Measurements from ENCODE around the gene MAST3.
"Not testable (repeated sequence)": the region's sequence is repeated elsewhere in the genome, so short reads cannot be mapped to it uniquely, and the experiment has no call there.

MAST3 gene

DNA sequence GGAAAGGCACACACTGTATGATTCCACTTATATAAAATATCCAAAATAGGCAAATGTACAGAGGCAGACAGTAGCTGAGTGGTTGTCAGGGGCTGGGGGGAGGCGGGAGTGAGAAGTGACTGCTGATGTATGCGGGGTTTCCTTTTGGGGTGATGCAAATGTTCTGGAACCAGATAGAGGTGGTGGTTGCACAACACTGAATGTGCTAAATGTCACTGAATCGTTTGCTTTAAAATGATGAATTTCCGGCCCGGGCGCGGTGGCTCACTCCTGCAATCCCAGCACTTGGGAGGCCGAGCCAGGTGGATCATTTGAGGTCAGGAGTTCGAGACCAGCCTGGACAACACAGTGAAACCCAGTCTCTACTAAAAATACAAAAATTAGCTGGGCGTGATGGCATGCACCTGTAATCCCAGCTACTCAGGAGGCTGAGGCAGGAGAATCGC lies 8.5 kb upstream of the MAST3 start:
- DNase-seq, result peak; percentile 60

DNA sequence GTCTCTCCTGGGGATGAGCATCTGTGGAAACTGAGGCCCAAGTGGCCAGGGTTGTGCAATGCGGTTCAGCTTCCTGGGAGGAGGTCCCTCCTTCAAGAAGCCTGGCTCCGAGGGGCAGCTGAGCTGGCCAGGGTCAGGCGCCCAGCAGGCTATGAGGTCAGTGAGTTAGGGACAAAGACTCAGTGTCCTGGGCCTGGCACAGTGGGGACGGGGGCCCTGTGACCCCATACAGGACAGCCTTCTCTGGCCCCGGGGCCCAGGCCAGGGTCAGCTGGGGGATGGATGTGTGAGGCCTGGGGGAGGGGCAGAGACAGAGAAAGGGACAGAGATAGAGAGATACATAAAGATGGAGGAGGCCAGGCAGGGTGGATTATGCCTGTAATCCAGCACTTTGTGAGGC lies 7.9 kb upstream of the MAST3 start:
- no peak for DNase-seq

GRCh38 chr19:18090545-18091216 lies 6.9 kb upstream of the MAST3 start:
- no peak for DNase-seq

DNA sequence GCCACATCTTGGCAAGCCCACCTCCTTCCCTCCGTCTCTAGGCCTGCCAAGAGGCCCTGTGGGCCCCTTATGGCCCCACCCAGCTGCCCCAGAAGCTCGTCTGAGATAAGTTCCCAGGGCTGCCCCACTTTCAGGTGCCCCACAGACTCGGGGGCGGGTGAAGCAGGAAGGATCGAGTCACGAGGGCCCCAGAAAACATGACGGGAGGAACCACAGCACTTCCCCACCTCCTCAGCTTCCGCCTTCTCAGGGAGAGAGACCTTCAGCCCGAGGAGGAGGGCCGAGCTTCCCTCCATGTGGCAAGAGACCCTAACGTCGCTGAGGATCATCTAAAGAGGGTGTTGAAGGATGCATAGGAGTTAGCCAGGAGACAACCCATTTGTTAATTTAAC lies 6.4 kb upstream of the MAST3 start:
- peak; percentile 68 for DNase-seq

DNA sequence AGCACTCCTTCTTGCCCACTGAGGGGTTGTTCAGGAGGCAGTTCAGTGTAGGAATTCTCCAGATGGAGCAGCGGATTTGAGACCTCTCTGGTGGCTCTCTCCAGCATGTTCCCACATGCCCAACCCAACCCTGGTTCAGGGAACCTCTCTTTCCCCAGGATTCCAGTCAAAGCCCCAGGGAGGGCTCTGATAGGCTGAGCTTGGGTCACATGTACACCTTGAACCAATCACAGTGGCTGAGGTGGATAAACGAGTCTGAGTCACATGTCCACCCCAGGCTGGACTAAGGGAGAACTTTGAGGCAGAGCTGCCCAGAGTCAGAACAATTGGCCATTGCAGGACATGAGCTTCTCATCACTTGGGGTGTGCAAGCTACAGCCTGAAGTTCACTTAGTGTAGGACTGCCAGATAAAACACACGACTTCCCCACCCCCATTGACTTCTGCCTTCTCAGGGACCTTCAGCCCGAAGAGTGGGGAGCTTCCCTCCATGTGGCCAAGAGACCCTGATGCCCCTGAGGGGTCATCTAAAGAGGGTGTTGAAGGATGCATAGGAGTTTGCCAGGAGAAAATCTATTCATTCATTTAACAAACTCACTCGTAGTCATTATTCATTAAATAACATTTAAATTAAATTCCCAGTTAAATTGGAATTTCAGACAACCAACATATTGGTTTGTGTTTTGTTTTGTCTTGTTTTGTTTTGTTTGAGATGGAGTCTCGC lies 4.0 kb upstream of the MAST3 start:
- DNase-seq, result peak; percentile 45

DNA sequence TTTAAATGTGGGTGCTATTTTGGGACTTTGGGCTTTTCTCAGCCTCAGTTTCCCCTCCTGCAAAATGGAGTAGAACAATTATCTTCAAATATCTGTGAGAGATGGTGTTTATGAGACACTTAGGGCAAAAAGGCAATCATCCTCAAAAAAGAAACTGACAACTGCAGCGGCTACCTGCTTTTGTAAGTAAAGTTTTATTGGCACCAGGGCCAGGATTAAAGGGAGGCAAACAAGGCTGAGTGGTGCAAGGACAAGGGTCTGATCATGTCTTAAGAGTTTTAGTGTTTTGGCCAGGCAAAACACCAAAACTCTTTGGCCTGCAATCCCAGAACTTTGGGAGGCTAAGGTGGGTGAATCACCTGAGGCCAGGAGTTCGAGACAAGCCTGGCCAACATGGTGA lies 1.3 kb upstream of the MAST3 start:
- no peak for DNase-seq

DNA sequence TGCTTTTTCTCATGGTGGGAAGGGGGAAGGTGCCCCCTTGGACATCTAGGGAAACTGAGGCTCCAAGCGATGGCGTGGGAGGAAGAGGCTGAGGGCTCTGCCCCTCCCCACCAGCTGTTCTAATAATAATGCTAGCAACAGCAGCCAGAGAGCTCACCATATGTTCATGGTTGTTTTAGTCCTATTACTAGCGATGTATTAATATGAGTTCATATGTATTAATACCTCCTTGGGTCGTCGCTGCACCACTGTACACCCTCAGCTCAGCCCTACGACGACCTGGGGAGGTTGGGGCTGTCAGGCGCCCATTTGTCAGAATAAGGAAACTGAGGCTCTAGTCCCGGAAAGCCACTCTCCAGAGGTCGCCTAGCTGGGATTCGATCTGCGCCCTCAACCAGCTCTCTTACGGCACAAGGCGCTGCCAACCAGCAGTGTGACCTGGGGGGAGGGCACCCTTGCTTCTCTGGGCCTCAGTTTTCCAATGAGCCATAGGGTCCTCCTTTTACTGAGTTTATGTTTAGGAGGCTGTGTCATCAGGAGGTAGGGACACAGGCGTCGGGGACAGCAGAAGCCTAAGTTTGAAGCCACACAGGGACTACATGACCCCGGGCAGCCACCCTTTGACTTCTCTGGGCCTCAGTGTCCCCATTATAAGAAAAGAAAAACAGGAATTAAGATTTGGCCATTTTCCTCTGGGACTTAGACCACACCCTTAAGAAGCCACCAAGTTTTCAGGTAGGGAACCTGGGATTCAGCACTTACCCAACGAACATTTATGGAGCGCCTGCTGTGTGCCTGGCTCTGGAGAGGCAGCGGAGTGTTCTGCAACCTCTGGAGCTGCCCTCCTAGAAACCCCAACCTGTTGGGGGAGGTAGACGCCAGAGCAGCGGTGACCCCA lies 664 bp downstream of the MAST3 start:
- no peak for DNase-seq

DNA sequence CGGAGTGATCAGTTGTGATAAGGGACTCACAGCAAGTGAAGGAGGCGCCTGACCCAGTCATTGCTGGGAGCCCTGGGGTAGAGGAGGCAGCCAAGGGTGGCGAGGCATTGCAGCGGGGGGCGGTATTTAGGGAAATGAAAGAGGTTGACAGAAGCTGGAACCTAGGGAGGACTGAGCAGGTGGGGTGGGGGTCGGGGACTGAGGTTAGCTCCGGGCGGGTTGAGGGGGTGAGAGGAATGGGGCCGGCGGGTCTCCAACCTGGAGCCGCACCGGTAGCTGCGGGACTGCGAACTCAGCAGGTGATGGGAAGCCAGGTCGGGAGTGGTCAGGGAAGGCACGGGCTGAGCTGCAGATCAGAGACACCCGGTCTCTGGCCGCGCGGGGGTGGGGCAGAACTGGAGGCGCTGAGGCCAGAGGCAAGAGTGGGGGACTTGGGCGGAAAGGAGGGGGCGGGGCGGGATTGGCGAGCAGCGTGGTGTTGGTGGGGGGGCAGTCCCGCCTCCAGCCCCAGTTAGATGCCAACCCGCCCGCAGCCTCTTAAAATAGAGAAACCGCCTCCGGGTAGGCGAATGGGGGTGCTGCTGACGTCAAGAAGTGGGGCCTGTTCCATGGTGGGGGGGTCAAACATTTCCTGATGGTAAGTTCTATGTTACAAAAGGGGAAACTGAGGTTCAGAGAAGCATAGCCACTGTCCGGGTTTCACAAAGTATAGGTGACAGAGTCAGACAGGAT lies 1.5 kb downstream of the MAST3 start:
- DNase-seq, result peak; percentile 37

GRCh38 chr19:18099623-18099995 lies 2.0 kb downstream of the MAST3 start:
- DNase-seq, result no peak

DNA sequence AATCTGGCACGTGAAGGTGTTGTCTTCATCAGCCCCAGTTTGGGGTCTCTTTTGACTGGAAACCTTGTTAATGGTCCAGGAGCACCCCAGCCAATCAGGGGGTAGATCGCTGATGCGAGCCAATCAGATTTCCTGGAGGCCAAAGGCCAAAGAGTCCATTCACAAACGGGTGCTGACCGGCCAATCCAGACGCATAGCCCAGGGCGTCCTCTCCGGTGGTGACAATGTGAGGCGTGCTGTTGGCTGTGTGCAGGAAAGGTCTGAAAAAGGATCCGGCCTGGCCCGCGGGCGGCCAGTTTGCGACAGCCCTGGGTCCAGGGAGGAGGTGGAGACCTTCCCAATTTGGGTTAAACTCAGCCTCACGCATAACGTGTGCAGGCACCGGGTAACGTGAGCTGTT lies 3.1 kb downstream of the MAST3 start:
- DNase-seq, result no peak

DNA sequence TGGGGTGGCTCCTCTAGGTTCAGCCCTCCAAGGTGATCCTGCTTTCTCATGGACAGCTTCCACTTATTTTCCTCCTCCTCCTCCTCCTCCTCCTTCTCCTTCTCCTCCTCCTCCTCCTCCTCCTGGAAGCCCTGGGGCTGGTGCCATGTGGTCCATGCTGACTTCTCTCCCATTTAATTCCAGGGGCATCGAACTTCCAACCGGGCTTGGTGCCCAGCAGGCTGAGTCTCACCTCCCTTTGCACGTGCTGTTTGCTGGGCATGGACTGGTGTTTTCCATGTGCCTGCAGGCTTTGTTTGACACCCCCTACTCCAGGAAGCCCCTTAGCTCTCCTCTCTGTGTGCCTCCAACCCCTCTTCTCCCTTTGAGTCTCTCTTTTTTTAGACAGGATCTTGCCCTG lies 3.7 kb downstream of the MAST3 start:
- DNase-seq, result no peak

DNA sequence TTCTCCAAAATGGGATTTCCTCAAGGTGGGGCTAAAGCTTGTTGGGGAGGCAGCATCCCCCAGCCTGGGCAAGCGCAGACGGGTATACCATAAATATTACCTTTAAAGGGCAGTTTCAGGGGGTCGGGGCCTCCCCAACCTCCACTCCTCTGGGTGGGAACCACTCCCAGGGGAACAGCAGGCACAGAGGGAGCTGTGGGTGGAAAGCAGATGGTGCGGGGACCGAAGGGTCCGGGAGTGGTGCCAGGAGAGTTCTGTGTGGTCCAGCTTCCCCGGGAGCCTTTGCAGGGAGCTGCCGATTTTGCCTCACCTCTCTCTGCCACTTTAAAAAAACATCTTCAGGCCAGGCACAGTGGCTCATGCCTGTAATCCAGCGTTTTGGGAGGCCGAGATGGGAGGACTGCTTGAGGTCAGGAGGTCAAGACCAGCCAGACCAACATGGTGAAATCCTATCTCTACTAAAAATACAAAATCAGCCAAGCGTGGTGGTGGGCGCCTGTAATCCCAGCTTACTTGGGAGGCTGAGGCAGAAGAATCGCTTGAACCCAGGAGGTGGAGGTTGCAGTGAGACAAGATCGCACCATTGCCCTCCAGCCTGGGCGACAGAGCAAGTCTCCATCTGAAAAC lies 5.5 kb downstream of the MAST3 start:
- no peak for DNase-seq

- no peak for DNase-seq
Measured at GRCh38 chr19:18104793-18105131, 7.2 kb downstream of the MAST3 start.

GRCh38 chr19:18105259-18105658 lies 7.7 kb downstream of the MAST3 start:
- DNase-seq, result not testable (repeated sequence)

GRCh38 chr19:18107235-18107634 lies 9.7 kb downstream of the MAST3 start:
- no peak for DNase-seq

GRCh38 chr19:18108897-18109296 lies 11.3 kb downstream of the MAST3 start:
- DNase-seq, result no peak

- no peak for DNase-seq
Measured at GRCh38 chr19:18109341-18109732, 11.8 kb downstream of the MAST3 start.

GRCh38 chr19:18109733-18110608 lies 12.4 kb downstream of the MAST3 start:
- peak; percentile 68 for DNase-seq

DNA sequence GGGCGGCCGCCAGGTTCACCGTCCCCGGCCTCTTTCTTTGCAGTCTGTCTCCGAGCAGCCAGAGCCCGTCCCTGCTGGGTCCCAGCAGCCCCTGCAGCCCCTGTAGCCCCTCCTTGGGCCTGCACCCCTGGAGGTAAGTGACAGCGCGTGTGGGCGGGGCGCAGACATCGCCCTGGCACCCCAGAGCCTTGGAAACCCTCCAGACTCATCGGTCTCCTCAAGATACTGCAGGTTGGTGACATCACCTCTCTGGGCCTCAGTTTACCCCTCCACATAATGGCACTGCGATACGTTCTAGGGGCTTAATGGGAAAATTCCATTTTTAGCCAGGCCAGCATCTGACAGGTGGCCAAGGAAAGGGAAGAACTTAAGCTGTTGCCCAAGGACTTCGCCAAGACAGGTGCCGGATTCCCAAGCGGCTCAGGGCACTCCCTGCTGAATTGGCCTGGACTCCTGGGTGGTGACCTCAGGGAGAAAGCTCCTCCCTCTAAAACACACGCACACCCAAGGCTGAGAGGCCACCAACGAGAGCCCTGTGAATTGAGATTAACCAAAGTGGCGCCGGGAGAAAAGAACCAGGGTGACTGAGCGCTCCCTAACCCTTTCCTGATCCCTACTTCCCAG lies 13.1 kb downstream of the MAST3 start:
- DNase-seq, result no peak

DNA sequence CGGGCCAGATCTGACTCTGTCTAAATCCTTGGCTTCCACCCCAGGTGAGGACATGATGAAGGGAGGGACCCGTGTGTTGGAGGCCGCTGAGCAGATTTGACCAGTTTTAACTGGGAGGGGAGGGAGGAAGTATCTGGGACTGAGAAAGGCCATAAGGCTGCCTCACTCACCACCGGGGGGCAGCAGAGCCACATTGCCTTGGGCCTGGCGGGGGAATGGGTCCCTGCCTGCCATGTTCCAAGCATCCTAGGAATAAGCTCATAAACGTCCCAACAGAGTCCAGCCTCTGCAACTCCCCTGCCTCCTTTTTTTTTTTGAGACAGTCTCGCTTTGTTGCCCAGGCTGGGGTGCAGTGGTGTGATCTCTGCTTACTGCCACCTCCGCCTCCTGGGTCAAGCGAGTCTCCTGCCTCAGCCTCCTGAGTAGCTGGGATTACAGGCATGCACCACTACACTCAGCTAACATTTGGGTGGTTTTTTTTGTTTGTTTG lies 15.5 kb downstream of the MAST3 start:
- peak; percentile 74 for DNase-seq

GRCh38 chr19:18113827-18114226 lies 16.2 kb downstream of the MAST3 start:
- no peak for DNase-seq

All from activated CD4-positive, CD25-positive, alpha-beta regulatory T cell treated with anti-CD3 and anti-CD28 coated beads, Interleukin-2, amount 50 U/mL, for 72 hours (primary cell).